OCI-LY1 (cell line): ENCODE data around the gene ARFGAP3.

ENCODE experiments used
- H2AFZ ChIP-seq: fragments of 200-600 bp; sonication (generic), shearing (Covaris generic); 2 replicates; pipeline ENCODE4 v1.6.0; 2014; ENCODE audit warnings: antibody characterized with exemption, mild to moderate bottlenecking, low read length
- H3F3A ChIP-seq: fragments of 200-600 bp; sonication (generic), shearing (Covaris generic); 2 replicates; pipeline ENCODE4 v1.6.0; 2014; ENCODE audit warnings: mild to moderate bottlenecking, antibody characterized with exemption, low read length, moderate library complexity; ENCODE audit not compliant: insufficient read depth
- H3K27ac ChIP-seq: fragments of 200-600 bp; sonication (generic); 2 replicates; pipeline ENCODE4 v1.5.1; 2014; ENCODE audit warnings: low read length, mixed run types, mild to moderate bottlenecking, low read depth; ENCODE audit not compliant: poor library complexity, severe bottlenecking
- H3K27me3 ChIP-seq: fragments of 200-600 bp; sonication (generic); 2 replicates; pipeline ENCODE4 v1.6.0; 2014; ENCODE audit warnings: antibody characterized with exemption, mild to moderate bottlenecking, low read length, moderate library complexity; ENCODE audit not compliant: insufficient read depth
- H3K36me3 ChIP-seq: fragments of 200-600 bp; sonication (generic); 2 replicates; pipeline ENCODE4 v1.6.1; 2014; ENCODE audit warnings: mild to moderate bottlenecking, antibody characterized with exemption, low read length, moderate library complexity, mixed read lengths; ENCODE audit not compliant: insufficient read depth
- H3K4me1 ChIP-seq: fragments of 200-600 bp; sonication (generic); 2 replicates; pipeline ENCODE4 v1.5.1; 2014; ENCODE audit warnings: mild to moderate bottlenecking, low read length, moderate library complexity; ENCODE audit not compliant: insufficient read depth, severe bottlenecking
- H3K4me2 ChIP-seq: fragments of 200-600 bp; sonication (generic), shearing (Covaris generic); 2 replicates; pipeline ENCODE4 v1.6.1; 2014; ENCODE audit warnings: low read length
- H3K4me3 ChIP-seq: fragments of 200-600 bp; sonication (generic); 2 replicates; pipeline ENCODE4 v1.5.1; 2014; ENCODE audit warnings: low read length, low read depth, mild to moderate bottlenecking, mixed read lengths; ENCODE audit not compliant: poor library complexity, severe bottlenecking
- H3K79me2 ChIP-seq: fragments of 200-600 bp; shearing (Covaris generic); 2 replicates; pipeline ENCODE4 v1.6.1; 2016; ENCODE audit warnings: mixed run types, low read length, mixed read lengths; ENCODE audit not compliant: insufficient read depth
- H3K9ac ChIP-seq: fragments of 200-600 bp; sonication (generic), shearing (Covaris generic); 2 replicates; pipeline ENCODE4 v1.6.1; 2014; ENCODE audit warnings: mild to moderate bottlenecking, low read length, mixed read lengths
- H3K9me2 ChIP-seq: fragments of 200-600 bp; sonication (generic), shearing (Covaris generic); 2 replicates; pipeline ENCODE4 v1.6.1; 2014; ENCODE audit warnings: low read depth, mild to moderate bottlenecking, low read length, mixed read lengths
- H3K9me3 ChIP-seq: fragments of 200-600 bp; shearing (Covaris generic); 2 replicates; pipeline ENCODE4 v1.6.1; 2014; ENCODE audit warnings: low read length, mixed read lengths
- H4K20me1 ChIP-seq: fragments of 200-600 bp; sonication (generic), shearing (Covaris generic); 2 replicates; pipeline ENCODE4 v1.6.0; 2016; ENCODE audit warnings: mild to moderate bottlenecking, low read length; ENCODE audit not compliant: insufficient read depth
- EZH2 ChIP-seq: fragments of 200-600 bp; sonication (generic), shearing (Covaris generic); IDR thresholded peaks from 2 replicates; pipeline ENCODE4 v1.8.0; 2017; ENCODE audit warnings: borderline replicate concordance, mixed run types, mild to moderate bottlenecking, antibody characterized with exemption, low read length, moderate library complexity, mixed read lengths
- TF ChIP-seq, protein P1 (sequence below): fragments of 200-600 bp; sonication (generic), shearing (Covaris generic); IDR thresholded peaks from 2 replicates; pipeline ENCODE4 v1.5.1; 2017; ENCODE audit warnings: mild to moderate bottlenecking, antibody characterized with exemption, low read length, moderate library complexity, mixed read lengths

Gene ARFGAP3

DNA sequence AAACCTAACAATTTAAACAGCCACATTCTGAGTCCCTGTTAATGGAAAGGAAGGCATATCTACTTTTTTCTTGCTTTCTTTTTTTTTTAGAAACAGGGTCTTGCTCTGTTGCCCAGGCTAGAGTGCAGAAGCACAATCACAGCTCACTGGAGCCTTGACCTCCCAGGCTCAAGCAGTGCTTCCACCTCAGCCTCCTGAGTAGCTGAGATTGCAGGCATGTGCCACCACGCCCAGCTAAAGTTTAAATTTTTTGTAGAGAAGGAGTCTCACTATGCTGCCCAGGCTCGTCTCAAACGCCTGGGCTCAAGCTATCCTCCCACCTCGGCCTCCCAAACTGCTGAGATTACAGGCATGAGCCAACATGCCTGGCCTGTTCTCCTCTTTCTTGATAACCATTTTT is 25.4 kb downstream of the ARFGAP3 start:
- H3K9me3 ChIP-seq, result no peaks in the 10 kb centered on the region
- no peaks in the 10 kb centered on the region for H3K36me3 ChIP-seq
- no peak overlapping the region for H2AFZ ChIP-seq
- H3K27ac ChIP-seq, result no peak overlapping the region
- H3K9me2 ChIP-seq, result no peaks in the 10 kb centered on the region
- H4K20me1 ChIP-seq, result no peaks in the 10 kb centered on the region
- H3K4me2 ChIP-seq, result no peak overlapping the region
- H3K4me3 ChIP-seq, result no peak overlapping the region
- H3K79me2 ChIP-seq, result no peaks in the 10 kb centered on the region
- no peaks in the 10 kb centered on the region for H3K27me3 ChIP-seq
- H3K4me1 ChIP-seq, result peaks cover 5% of the 10 kb centered on the region
- no peak overlapping the region for H3K9ac ChIP-seq
- no peak for TF ChIP-seq EZH2
- TF ChIP-seq, protein P1, sequence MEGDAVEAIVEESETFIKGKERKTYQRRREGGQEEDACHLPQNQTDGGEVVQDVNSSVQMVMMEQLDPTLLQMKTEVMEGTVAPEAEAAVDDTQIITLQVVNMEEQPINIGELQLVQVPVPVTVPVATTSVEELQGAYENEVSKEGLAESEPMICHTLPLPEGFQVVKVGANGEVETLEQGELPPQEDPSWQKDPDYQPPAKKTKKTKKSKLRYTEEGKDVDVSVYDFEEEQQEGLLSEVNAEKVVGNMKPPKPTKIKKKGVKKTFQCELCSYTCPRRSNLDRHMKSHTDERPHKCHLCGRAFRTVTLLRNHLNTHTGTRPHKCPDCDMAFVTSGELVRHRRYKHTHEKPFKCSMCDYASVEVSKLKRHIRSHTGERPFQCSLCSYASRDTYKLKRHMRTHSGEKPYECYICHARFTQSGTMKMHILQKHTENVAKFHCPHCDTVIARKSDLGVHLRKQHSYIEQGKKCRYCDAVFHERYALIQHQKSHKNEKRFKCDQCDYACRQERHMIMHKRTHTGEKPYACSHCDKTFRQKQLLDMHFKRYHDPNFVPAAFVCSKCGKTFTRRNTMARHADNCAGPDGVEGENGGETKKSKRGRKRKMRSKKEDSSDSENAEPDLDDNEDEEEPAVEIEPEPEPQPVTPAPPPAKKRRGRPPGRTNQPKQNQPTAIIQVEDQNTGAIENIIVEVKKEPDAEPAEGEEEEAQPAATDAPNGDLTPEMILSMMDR, result no peak
- no peaks in the 10 kb centered on the region for H3F3A ChIP-seq

DNA sequence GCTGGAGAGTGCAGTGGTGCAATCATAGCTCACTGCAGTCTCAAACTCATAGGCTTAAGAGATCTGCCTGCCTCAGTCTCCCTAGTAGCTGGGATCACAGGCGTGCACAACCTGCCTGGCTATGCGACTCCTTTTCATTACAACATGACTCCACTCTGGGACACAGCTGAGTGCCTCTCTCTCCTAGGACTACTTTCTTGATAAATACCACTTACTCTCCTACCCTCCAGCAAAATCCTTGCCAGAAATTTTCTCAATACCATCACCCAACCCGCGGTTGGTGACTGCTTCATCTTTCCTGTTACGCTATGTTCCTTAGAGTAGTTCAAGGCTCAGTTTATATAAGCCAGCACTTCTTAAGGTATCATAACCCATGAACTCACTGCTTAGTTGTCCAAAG is 26.9 kb downstream of the ARFGAP3 start:
- Histone ChIP-seq H3K27ac (no peak overlapping the region), H2AFZ (no peak overlapping the region), H3F3A (no peaks in the 10 kb centered on the region), H3K79me2 (no peaks in the 10 kb centered on the region), H3K9me3 (no peaks in the 10 kb centered on the region), H3K27me3 (no peaks in the 10 kb centered on the region), H3K36me3 (no peaks in the 10 kb centered on the region), H3K4me1 (peaks cover 5% of the 10 kb centered on the region), H4K20me1 (no peaks in the 10 kb centered on the region), H3K9me2 (no peaks in the 10 kb centered on the region), H3K4me3 (no peak overlapping the region), H3K9ac (no peak overlapping the region), H3K4me2 (no peak overlapping the region)
- TF ChIP-seq EZH2, result no peak
- TF ChIP-seq, protein P1, result no peak

DNA sequence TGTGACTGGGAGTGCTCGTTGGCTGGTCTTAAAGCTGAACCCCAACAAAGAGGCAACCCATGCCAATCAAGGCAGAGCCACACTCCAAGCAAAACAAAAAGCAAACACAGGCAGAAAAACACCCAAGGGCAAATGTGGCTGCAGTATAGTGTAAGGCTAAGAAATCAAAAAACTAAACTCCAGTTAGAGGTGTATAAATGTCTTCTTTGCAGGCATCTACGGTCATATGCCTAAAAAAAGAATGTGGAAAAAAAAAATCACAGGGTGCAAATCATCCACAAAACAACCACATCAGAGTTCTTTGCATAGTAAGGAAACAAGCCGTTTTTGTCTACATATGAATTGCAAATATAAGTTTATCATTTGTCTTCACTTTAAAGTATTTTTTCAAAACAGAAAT is 27.8 kb downstream of the ARFGAP3 start:
- no peaks in the 10 kb centered on the region for H4K20me1 ChIP-seq
- H3K4me2 ChIP-seq, result no peak overlapping the region
- H3K4me3 ChIP-seq, result no peak overlapping the region
- H3K4me1 ChIP-seq, result peaks cover 5% of the 10 kb centered on the region
- TF ChIP-seq, protein P1, result no peak
- no peak for TF ChIP-seq EZH2
- H3K36me3 ChIP-seq, result no peaks in the 10 kb centered on the region
- no peak overlapping the region for H3K9ac ChIP-seq
- no peaks in the 10 kb centered on the region for H3K9me2 ChIP-seq
- no peak overlapping the region for H3K27ac ChIP-seq
- no peaks in the 10 kb centered on the region for H3K9me3 ChIP-seq
- no peak overlapping the region for H2AFZ ChIP-seq
- H3F3A ChIP-seq, result no peaks in the 10 kb centered on the region
- H3K27me3 ChIP-seq, result no peaks in the 10 kb centered on the region
- no peaks in the 10 kb centered on the region for H3K79me2 ChIP-seq
